HT-29 (cell line): ENCODE results near the gene VPS18. TPM values are rescaled to one million over a fixed set of nuclear protein-coding genes. Genes with fewer than 3 reads are reported as not detected.

ENCODE experiments used
- small RNA-seq: library from RNA; depleted of rRNA; stranded (forward); fragments of <200 nt; gene quantifications from one replicate; pipeline ENCODE3, GENCODE V24; 2014
- total RNA-seq: library from RNA; depleted of rRNA; stranded (reverse); fragments of >200 nt; shearing (Covaris generic); gene quantifications from 2 replicates; pipeline ENCODE4 v1.2.3, GENCODE V29; 2014; rRNA removed

The VPS18 gene
- total RNA-seq, 1 experiment from 2014 or later: 75.8 TPM

Small RNA genes within 50 kb of the gene (small RNA-seq; reads per million reads assigned to genes)
- gene AC025166.1 (not detected), gene ISCA1P4 (not detected)

Other genes with a start within 250 kb of the VPS18 start
- gene RAD51, start 199.3 kb upstream of the VPS18 start, total RNA-seq: 15.7 and 16.1 TPM in 2 replicates
- 33.2 and 35.7 TPM in 2 replicates for gene RMDN3, start 139.2 kb upstream of the VPS18 start, total RNA-seq
- 327 and 329 TPM in 2 replicates for gene GCHFR, start 130.4 kb upstream of the VPS18 start, total RNA-seq
- 8.4 and 12.0 TPM in 2 replicates for gene C15orf62, start 124.5 kb upstream of the VPS18 start, total RNA-seq
- 66.0 and 68.6 TPM in 2 replicates for gene ZFYVE19, start 87.4 kb upstream of the VPS18 start, total RNA-seq
- 47.9 and 53.5 TPM in 2 replicates for gene DNAJC17, start 87.0 kb upstream of the VPS18 start, total RNA-seq
- gene PPP1R14D, start 65.7 kb upstream of the VPS18 start, total RNA-seq: 2.5 and 6.1 TPM in 2 replicates
- gene SPINT1, start 50.4 kb upstream of the VPS18 start, total RNA-seq: 481 and 534 TPM in 2 replicates
- 30.4 and 33.5 TPM in 2 replicates for gene RHOV, start 20.2 kb upstream of the VPS18 start, total RNA-seq
- gene DLL4, start 34.9 kb downstream of the VPS18 start, total RNA-seq: 3.8 and 4.4 TPM in 2 replicates
- 13.6 and 16.6 TPM in 2 replicates for gene CHAC1, start 59.0 kb downstream of the VPS18 start, total RNA-seq
- gene INO80, start 221.8 kb downstream of the VPS18 start, total RNA-seq: 57.1 and 66.9 TPM in 2 replicates